ENCODE data around the gene ADGRB2. TPM values are rescaled to one million over a fixed set of nuclear protein-coding genes. Genes with fewer than 3 reads are reported as not detected.
A peak's percentile ranks its signal among the peaks of the same experiment; 100 is the strongest.

The ADGRB2 gene
- total RNA-seq, 1 donor from 2014 or later = 15.8 TPM

GRCh38 chr1:31799196-31799894 lies 35.2 kb upstream of the ADGRB2 start:
- Mint-ChIP-seq H3K27me3 (ENCODE audit: unreplicated experiment) (peaks cover 10% of the 10 kb centered on the region), H3K27ac (ENCODE audit: unreplicated experiment) (no peak overlapping the region)
- DNase-seq = peak; percentile 11

GRCh38 chr1:31798433-31799195 lies 34.5 kb upstream of the ADGRB2 start:
- Mint-ChIP-seq H3K27me3 (ENCODE audit: unreplicated experiment) (peaks cover 10% of the 10 kb centered on the region), H3K36me3 (ENCODE audit: unreplicated experiment) (no peaks in the 10 kb centered on the region), H3K4me1 (ENCODE audit: low read depth, unreplicated experiment) (no peaks in the 10 kb centered on the region), H3K4me3 (ENCODE audit: unreplicated experiment) (no peak overlapping the region), H3K27ac (ENCODE audit: unreplicated experiment) (no peak overlapping the region), H3K9me3 (ENCODE audit: unreplicated experiment) (no peaks in the 10 kb centered on the region)
- no peak for TF ChIP-seq CTCF (IDR thresholded peaks at IDR 0.05; ENCODE audit: partially characterized antibody, unreplicated experiment)
- no peak for DNase-seq

More at GRCh38 chr1:31799196-31799894, 35.2 kb upstream of the ADGRB2 start:
- no peak for TF ChIP-seq CTCF (IDR thresholded peaks at IDR 0.05; ENCODE audit: partially characterized antibody, unreplicated experiment)
- H3K36me3 Mint-ChIP-seq (ENCODE audit: unreplicated experiment) = no peaks in the 10 kb centered on the region
- H3K9me3 Mint-ChIP-seq (ENCODE audit: unreplicated experiment) = no peaks in the 10 kb centered on the region
- H3K4me3 Mint-ChIP-seq (ENCODE audit: unreplicated experiment) = no peak overlapping the region
- no peaks in the 10 kb centered on the region for H3K4me1 Mint-ChIP-seq (ENCODE audit: low read depth, unreplicated experiment)

- no peak overlapping the region for H3K4me3 Mint-ChIP-seq (ENCODE audit: unreplicated experiment)
- H3K27ac Mint-ChIP-seq (ENCODE audit: unreplicated experiment) = no peak overlapping the region
- H3K27me3 Mint-ChIP-seq (ENCODE audit: unreplicated experiment) = peaks cover 11% of the 10 kb centered on the region
- H3K4me1 Mint-ChIP-seq (ENCODE audit: low read depth, unreplicated experiment) = no peaks in the 10 kb centered on the region
- H3K36me3 Mint-ChIP-seq (ENCODE audit: unreplicated experiment) = no peaks in the 10 kb centered on the region
- TF ChIP-seq CTCF (IDR thresholded peaks at IDR 0.05; ENCODE audit: partially characterized antibody, unreplicated experiment) = no peak
- DNase-seq = peak; percentile 13
- no peaks in the 10 kb centered on the region for H3K9me3 Mint-ChIP-seq (ENCODE audit: unreplicated experiment)
Measured at GRCh38 chr1:31798086-31798432, 33.9 kb upstream of the ADGRB2 start.

- no peaks in the 10 kb centered on the region for H3K4me1 Mint-ChIP-seq (ENCODE audit: low read depth, unreplicated experiment)
- H3K27me3 Mint-ChIP-seq (ENCODE audit: unreplicated experiment) = peaks cover 9% of the 10 kb centered on the region
- DNase-seq = peak; percentile 4
- H3K9me3 Mint-ChIP-seq (ENCODE audit: unreplicated experiment) = peaks cover 2% of the 10 kb centered on the region
- H3K4me3 Mint-ChIP-seq (ENCODE audit: unreplicated experiment) = no peak overlapping the region
- no peak for TF ChIP-seq CTCF (IDR thresholded peaks at IDR 0.05; ENCODE audit: partially characterized antibody, unreplicated experiment)
- H3K36me3 Mint-ChIP-seq (ENCODE audit: unreplicated experiment) = no peaks in the 10 kb centered on the region
- H3K27ac Mint-ChIP-seq (ENCODE audit: unreplicated experiment) = no peak overlapping the region
Measured at GRCh38 chr1:31797216-31797615, 33.1 kb upstream of the ADGRB2 start.

GRCh38 chr1:31796707-31797106 lies 32.6 kb upstream of the ADGRB2 start:
- no peak overlapping the region for H3K4me3 Mint-ChIP-seq (ENCODE audit: unreplicated experiment)
- H3K4me1 Mint-ChIP-seq (ENCODE audit: low read depth, unreplicated experiment) = no peaks in the 10 kb centered on the region
- peaks cover 2% of the 10 kb centered on the region for H3K9me3 Mint-ChIP-seq (ENCODE audit: unreplicated experiment)
- no peaks in the 10 kb centered on the region for H3K36me3 Mint-ChIP-seq (ENCODE audit: unreplicated experiment)
- DNase-seq = peak; percentile 2
- no peak overlapping the region for H3K27ac Mint-ChIP-seq (ENCODE audit: unreplicated experiment)
- no peak for TF ChIP-seq CTCF (IDR thresholded peaks at IDR 0.05; ENCODE audit: partially characterized antibody, unreplicated experiment)
- peaks cover 9% of the 10 kb centered on the region for H3K27me3 Mint-ChIP-seq (ENCODE audit: unreplicated experiment)

All from glutamatergic neuron (in vitro differentiated cells).